GM19372 (cell line): ENCODE measurements around the gene SEC24B.
"Not testable (repeated sequence)": the region's sequence is repeated elsewhere in the genome, so short reads cannot be mapped to it uniquely, and the experiment has no call there.

Experiments used
- ATAC-seq: cut with Tn5 transposase; IDR thresholded peaks from one replicate; pipeline ENCODE4 v1.9.1; 2021; ENCODE audit warnings: mild to moderate bottlenecking, low read depth, moderate library complexity; ENCODE audit not compliant: unreplicated experiment

SEC24B gene

GRCh38 chr4:109497511-109497910 lies 63.9 kb downstream of the SEC24B start:
- no peak for ATAC-seq

GRCh38 chr4:109499513-109499912 lies 65.9 kb downstream of the SEC24B start:
- ATAC-seq = no peak

DNA sequence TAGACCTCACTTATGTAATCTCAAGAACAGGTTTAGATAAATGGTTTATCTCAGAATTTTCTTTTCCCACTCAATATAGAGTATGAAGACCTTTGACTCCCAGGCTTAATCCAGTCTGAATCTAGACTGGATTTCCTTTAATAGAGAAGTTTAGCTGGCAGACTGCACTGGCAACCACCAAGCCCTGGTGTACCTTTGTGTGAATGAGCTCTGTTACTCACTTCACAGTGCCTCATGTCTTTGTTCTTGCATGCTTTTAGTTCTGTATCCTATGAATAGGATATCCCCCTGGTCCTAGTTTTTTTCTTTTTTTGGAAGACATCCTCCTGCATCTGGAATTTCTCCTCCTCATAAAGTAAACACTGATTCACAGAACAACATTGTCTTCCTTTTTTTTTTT lies 73.3 kb downstream of the SEC24B start:
- ATAC-seq = no peak

GRCh38 chr4:109510687-109511086 lies 77.1 kb downstream of the SEC24B start:
- ATAC-seq = no peak

- no peak for ATAC-seq
These were observed 77.8 kb downstream of the SEC24B start for GRCh38 chr4:109511414-109511813.

DNA sequence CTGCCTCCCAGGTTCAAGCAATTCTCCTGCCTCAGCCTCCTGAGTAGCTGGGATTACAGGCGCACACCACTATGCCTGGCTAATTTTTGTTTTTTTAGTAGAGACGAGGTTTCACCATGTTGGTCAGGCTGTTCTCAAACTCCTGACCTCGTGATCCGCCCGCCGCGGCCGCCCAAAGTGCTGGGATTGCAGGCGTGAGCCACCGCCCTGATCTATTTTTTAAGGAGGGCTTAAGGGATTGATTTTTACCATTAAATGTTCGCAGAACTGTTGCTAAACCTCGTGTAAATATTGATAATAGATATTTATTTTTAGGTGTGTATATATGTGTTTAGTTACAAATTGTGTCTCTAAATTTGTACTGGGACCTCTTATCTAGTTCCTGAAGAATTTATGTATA lies 79.8 kb downstream of the SEC24B start:
- not testable (repeated sequence) for ATAC-seq

- ATAC-seq = no peak
These were observed 98.6 kb downstream of the SEC24B start for GRCh38 chr4:109532182-109532581.

DNA sequence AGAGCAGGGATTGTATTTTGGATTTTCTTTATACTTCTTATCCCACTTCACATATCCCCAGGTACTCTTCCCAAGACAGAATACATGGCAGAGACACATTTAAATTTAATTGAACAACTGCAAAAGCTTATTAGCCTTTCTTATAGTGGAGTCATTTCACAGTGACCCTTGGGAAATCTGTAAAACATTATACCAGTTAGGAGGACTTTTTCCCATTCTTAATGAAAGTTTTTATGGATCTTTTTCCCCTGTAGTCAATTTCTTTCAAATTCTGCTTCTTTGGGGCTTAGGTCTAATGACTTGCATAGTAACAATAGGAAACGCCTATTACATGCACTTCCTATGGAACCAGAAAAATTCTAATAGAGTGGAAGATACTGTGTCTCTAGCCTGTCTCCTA lies 111.8 kb downstream of the SEC24B start:
- no peak for ATAC-seq

GRCh38 chr4:109547394-109547793 lies 113.8 kb downstream of the SEC24B start:
- no peak for ATAC-seq

DNA sequence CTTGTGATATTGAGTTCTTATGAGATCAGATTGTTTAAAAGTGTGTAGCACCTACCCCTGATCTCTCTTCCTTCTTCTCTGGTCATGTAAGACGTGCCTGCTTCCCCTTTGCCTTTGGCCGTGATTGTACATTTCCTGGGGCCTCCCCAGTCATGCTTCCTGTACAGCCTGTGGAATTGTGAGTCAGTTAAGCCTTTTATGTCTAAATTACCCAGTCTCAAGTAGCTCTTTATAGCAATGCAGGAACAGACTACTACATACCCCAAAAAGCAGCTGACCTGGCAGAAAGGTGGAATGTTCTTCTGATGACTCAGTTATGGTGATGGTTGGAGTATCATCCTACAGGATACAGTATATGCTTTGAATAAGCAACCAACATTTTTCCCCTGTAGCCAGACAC lies 115.0 kb downstream of the SEC24B start:
- no peak for ATAC-seq

- no peak for ATAC-seq
These were observed 118.6 kb downstream of the SEC24B start for GRCh38 chr4:109552237-109552636.

DNA sequence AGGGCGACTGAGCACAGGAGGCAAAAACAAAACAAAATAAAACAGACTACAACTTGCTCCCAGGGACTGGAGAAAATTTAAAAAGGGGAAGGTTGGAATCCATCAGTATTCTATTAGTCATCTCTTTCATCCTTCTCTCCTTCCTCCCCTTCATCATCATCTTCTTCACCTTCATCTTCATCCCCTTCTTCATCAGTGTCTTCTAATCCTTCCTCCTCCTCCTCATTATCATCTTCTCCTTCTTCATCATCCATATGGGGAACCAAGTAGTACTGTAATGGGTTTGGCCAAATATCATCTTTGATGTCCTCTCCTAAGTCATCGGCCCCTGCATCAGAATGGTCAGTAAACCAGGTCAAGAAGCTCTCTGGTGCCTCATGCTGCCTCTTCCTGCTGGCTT lies 119.5 kb downstream of the SEC24B start:
- ATAC-seq = no peak

DNA sequence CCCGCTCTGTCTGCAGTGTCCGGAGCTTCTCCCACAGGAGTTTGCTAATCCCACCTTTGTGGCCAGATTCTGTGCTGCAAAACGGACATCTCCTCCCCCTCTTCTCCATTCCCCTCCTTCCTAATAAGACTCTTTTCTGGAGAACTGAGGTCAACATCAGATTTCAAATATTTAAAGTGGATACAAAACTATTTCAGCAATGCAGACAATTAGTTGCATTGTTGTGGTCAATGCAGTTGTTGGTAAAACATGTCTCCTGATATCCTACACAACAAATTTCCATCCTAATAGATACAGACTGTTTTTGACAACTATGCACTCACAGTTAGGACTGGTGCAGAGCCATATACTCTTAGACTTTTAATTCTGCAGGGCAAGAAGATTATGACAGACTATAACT lies 121.4 kb downstream of the SEC24B start:
- no peak for ATAC-seq

DNA sequence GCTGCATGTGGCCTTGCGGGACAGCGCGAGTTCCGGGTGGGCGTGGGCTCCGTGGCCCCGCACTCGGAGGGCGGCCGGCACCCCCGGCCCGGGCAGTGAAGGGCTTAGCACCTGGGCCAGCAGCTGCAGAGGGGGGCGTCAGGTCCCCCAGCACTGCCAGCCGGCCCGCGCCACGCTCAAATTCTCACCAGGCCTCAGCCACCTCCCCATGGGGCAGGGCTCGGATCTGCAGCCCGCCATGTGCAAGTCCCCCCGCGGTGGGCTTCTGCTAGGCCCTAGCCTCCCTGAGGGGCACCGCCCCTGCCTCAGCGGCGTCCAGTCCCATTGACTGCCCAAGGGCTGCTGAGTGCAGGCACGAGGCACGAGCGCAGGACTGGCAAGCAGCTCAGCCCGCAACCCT lies 123.8 kb downstream of the SEC24B start:
- no peak for ATAC-seq

GRCh38 chr4:109558095-109558494 lies 124.5 kb downstream of the SEC24B start:
- not testable (repeated sequence) for ATAC-seq

DNA sequence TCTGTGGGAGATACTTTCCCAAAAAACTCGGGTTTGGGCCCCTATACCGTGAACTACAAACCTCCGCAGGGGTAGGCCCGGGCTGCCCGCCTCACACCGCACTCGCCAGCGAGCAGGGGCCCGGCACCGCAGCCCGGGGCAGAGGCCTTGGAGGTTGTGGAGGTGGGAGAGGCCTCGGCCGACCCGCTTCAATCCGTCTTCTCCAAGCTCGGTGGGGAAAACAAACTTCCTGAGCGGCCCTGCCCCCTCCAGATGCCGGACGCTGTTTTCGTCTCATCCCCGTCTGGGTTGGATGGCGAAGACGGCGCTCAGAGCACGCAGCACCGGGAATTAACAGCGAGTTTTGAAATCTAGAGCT lies 126.0 kb downstream of the SEC24B start:
- peak; percentile 16 for ATAC-seq

DNA sequence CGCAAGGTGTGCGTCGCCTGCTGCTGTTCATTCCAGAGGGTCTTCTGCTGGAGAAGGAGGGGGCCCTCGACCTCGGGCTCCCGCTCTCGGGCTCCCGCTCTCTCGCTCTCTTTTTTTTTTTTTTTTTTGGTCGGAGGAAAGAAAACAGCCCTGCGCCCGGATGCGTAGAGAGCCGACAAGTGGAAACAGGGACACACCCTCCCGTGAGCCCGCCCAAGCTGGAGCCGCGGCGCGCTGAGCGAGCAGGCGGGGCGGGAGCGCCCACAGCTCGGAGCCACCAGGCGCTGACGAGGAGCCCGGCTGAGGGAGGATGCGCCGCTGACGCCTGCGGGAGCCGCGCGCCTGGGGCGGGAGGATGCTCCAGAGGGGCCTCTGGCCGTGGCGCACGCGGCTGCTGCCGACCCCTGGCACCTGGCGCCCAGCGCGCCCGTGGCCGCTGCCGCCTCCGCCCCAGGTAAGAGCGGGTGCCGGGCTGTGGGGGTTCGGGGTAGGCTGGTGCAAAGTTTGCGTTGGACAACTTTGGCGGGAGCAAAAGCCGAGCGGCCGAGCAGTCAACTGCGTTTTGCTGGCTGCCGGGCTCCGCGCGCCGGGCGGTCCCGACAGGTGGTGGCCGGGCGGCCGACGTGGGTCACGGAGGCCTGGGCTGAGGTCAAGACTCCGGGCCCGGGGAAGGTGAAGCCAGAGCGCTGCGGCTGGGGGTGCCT lies 126.5 kb downstream of the SEC24B start, which contains the start of gene MCUB:
Gene MCUB (plus strand): TSS at position 264 of the 704 bp plus-strand sequence. CDS start 92 bp downstream, at position 356.
- peak; percentile 87 for ATAC-seq

DNA sequence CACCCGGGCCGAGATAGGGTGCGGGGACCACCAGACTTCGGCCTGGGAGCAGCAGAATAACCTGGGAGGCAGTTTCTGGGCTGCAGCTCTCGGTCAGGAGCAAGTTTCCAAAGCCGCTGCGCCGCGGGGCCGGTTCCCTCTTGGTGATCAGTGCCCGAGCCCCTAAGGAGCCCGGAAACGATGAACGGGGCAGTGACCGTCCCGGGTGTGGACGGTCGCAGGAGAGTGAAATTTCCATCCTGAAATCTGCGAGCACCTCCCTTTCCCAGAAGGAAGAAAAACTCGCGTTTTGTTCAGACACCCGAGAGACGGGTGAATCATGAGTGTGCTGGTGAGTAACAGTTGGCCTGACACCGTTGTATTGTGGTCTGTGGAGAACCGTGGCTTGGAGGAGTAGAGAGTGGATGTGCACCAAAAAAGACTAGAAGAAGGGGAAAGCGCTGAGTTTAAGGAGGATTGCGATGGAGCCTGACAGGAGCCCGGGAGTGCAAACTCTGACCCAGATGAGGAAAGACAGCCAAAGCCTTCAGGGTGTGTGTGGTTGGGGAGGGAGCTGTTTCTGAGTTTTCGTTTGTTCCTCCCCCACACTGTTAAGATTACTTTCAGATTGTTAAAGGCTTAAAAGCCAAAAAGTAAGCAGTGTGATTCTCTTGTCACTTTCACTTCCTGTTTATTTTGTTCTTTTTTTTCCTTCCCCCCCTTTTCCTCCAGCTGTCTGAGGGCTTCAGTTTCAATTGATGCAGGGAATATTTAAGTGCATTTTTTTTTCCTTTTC lies 127.3 kb downstream of the SEC24B start:
- peak; percentile 61 for ATAC-seq

DNA sequence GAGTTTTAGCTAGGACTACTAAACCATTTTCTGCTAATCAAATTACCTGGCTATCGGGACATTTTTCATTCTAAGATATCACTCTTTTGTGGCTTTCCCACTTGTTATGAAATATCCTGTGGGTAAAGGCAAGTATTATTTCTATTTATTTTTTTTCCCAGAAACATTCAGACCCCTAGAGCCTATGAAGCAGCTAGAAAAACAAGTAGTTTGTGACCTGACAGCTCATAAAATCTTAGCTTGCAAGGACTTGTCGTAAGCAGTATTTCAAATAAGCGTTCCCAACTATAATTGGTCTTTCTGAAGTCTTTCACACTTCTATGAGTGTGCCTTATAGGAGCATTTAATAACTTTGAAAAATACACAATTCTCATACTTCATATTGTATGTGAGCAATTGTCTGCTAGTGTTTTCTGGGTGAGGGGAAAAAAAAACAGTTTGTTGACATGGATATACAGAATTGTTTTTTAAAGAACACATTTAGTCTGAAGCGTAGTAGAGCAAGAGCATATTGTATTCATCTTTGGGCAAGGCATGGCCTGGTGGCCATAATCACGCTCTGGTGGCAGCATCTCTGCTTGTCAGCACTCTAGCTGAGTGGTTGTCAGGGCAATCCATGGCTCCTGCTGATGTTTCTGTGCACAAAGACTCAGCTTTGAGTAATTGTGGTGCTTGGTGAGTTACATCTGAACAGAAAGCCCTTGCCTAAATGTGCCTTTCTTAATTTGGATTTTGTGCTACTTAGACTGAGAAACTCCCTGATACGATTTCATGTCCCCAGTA lies 129.0 kb downstream of the SEC24B start:
- no peak for ATAC-seq

GRCh38 chr4:109571494-109571893 lies 137.9 kb downstream of the SEC24B start:
- ATAC-seq = no peak

GRCh38 chr4:109572154-109572553 lies 138.5 kb downstream of the SEC24B start:
- no peak for ATAC-seq
